Muscle of back (tissue), 13 donors: Measurements from ENCODE around the gene STOX2. TPM values are rescaled to one million over a fixed set of nuclear protein-coding genes. Genes with fewer than 3 reads are reported as not detected.

Source experiments
- DNase-seq, 3 donors: peaks; one replicate each; pipeline versions ENCODE4 v3.0.0 to v3.0.0-alpha.2; 2013
- long read RNA-seq, 9 donors: transcript quantifications; one replicate each; lab custom pipeline, GENCODE V29; 2026
- polyA plus RNA-seq, 10 donors: library from polyadenylated mRNA; unstranded; fragments of 120-200 nt; gene quantifications; one replicate each; pipeline ENCODE4 v1.2.1, GENCODE V29; 2013; ENCODE audit not compliant: insufficient read length in 10 of 10

Gene STOX2
- polyA plus RNA-seq, result 1 to 10 TPM; 5.3 to 8.8 (median 6.3) TPM
- long read RNA-seq, donor 1, result 0 reads
- long read RNA-seq, donor 2, result 0 reads
- long read RNA-seq, donor 3, result 0 reads
- long read RNA-seq, donor 4, result 0 reads
- long read RNA-seq, donor 5, result 0 reads
- long read RNA-seq, donor 6, result 0 reads
- long read RNA-seq, donor 7, result 0 reads
- long read RNA-seq, donor 8, partial matches to known transcripts, result 0 of 1 reads
- long read RNA-seq, donor 8, other reads (novel, unspliced or antisense), result 0 of 1 reads
- long read RNA-seq, donor 9, result 0 reads

DNA sequence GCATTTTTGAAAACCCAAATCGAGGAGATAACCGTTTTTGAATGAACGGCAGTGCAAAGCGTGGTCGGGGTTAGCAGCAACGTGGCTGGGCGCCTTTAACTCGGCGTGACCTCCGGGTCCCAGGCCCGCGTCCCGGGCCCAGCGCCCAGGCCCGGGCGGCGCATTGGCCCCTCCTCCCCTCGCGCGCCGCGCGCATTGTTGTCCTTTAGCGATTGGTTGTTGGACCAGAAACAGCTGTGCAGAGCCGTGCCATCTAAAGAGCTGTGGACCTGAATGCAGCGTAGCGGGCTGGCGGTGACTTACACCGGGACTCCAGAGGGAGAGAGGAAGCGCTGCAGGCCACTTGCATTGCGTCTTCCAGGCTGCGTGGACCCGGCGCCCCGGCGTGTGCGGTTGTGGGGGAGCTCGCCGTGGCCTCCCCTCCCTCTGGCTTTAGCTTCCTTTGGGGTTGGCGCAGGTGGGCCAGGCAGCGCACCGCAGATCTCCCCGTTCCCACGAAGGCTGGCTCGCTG, at the start of gene STOX2:
Gene STOX2 (plus strand): TSS at position 227 of the 512 bp plus-strand sequence. CDS start 1,484 bp downstream, outside the sequence.
- DNase-seq, result peak; percentile 72 to 92 (median 84)

DNA sequence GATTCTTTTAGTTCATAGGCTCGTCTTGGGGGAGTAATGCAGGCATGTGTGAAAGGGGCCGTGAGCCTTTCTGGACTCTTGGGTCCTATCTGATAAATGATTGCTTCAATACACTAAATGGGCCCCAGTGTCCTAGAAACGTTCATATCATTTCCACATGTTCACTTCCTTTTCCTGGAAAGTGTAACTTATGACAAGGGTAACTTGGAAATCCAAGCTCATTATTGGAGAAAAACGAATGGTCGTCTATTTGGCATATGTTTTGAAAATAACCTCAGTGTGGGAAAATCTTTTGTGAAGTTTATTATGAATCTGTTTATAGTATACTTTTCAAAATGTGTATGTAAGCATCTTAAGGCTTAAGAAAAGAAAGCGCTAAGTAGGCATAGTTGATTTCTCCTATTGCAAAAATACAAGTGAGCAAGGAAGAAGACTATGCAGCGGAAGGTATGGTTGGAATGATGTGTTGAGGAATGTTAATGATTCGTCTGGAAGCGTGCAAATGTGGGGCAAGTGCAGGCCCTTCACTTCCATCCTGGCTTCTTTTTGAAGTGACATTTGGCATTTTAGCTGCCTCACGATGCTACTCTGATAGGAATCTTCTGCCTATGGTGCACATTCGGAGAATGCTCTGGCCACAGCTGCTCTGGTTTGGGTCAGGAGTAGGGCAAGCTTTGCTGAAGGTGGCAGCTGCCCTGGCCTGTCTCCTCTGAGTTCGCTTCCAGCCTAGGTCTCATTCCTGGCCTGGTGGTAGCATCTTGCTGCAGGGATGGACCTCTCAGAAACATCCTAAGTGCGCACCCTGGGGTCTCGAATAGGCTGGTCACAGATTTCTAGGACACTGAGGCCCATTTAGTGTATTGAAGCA, 49.5 kb upstream of the STOX2 start:
- peak in 1 of 3 donors; percentile 56 for DNase-seq

- DNase-seq, result no peak
Measured at GRCh38 chr4:183857040-183857439, 48.1 kb upstream of the STOX2 start.

DNA sequence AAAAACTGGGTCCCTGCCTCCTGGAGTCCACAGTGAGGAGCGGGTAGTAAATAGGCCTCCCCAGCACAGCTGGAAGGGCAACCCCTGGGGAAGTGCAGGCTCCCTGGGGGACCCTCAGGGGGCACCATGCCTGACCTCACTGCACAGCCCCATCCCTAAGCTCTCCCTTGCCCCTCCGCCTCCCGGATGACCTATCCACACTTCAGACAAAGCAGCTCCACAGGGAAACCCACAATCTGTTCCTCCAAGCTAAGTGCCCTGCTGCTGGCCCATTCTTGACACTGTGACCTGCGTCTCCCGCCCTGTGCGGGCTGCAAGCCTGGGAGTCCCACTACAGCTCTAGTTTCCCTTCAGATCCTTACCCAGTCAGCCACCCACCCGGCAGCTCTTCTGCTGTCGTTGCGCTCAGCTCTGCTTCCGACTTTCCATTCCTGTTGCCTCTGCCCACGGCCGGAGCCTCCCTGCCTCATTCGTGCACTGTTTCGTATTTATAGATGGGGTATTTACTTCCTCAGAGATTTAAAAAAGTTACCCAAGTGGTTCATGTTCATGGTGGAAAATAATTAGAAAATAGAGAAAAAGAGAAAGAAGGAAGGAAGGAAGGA, 47.0 kb upstream of the STOX2 start:
- no peak for DNase-seq

- DNase-seq, result no peak
Measured at GRCh38 chr4:183860119-183860518, 45.0 kb upstream of the STOX2 start.

GRCh38 chr4:183860731-183861130, 44.4 kb upstream of the STOX2 start:
- DNase-seq, result peak in 1 of 3 donors; percentile 70

GRCh38 chr4:183861426-183861825, 43.7 kb upstream of the STOX2 start:
- DNase-seq, result no peak

- DNase-seq, result no peak
Measured at GRCh38 chr4:183863155-183863825, 41.8 kb upstream of the STOX2 start.

GRCh38 chr4:183867247-183867646, 37.9 kb upstream of the STOX2 start:
- no peak for DNase-seq

DNA sequence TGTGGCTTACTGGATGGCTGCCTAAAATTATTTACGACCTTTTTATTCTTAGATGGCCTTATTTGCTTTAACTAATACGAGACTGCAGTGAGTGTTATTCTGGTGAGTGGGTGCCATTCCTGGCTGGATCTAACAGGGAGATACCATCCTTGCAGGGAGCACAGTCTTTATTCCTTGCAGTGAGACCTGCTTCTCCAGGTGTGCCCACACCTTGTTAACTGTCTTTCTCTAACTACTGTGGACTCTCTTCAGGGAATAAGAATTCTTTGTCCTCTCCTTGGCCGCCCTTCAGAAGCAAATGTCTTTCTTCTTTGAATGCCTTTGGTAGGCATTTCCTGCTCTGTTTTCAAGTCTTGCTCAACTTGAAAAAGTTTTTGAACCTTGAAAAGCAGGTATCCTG, 34.1 kb upstream of the STOX2 start:
- no peak for DNase-seq

DNA sequence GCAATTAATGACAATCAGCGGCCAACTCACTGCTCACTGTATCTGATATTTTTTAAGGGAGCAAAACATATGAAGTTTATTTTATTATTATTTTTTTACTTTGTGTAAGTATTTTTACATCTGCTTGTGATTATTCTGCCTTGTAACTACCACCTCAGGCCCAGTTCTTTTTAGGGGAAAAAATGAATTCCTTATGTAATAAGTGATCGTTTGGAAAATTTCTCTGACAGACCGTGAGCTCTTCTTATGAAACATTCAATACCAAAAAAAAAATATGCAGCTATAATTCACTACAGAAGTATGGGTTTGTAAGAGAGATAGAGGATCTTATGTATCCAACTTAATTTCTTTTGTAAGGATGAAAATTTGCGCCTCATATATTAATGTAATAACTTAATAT, 33.5 kb upstream of the STOX2 start:
- peak in 1 of 3 donors; percentile 40 for DNase-seq

- no peak for DNase-seq
Measured at GRCh38 chr4:183872531-183872930, 32.6 kb upstream of the STOX2 start.

DNA sequence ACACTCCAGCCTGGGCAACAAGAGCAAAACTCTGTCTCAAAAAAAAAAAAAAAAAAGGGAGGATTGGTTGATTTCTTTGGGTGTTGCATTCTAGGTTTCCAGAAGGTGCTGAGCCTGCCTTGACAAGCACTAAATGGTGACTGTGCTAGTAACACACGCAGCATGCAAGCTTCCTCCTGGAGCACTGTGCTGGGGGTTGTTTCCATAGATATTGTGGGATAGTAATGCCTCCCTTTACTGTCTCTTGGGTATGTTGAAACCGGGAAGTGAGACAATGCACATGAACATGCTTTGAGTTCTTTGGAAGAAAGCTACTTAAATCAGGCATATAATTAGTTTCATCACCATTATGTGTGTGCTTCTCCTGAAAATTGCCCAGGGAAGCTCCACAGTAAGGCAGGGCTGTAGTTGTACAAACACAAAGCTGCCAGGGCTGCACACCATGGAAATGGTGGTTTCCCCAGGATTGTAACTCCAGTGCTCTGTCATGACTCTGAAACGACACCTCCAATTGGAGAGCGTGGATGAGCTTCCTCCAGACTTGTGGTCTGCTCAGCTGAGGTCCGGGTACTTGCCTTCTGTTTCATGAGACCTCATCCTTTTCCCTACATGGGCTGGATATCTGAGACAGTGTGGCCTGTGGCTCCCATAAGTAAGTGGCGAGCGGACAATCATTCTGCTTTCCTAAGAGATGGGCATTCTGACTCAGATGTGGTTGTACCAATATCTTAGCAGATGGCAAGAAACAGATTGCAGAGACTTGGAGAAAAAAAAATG, 31.5 kb upstream of the STOX2 start:
- no peak for DNase-seq

DNA sequence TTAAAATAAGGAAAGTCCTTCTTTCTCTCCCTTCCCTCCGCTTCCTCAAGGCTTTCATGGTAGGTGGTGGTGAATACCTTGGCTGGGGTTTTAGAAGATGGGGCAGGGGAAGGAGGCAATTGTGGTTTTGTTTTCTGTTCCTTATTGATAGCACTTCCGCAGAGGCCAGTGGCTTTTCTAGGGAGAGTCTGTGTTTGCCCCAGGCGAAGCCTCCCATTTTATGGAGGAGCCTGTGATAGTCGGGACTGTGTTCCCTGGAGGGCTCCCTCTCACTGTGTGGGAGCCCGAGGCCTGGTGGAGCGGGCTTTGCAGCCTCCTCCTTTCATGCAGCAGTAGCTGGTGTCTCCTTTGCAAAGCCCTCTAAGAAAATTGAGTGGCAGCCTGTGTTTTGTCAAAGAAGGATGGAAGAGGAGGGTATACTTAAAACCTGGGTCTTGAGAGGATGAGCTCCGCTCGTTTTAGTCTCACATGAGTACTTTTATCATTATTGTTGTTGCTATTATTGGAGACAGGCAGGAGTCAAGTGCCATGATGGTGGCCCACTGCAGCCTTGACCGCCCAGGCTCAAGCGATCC, 29.8 kb upstream of the STOX2 start:
- no peak for DNase-seq

- peak; percentile 59 to 70 (median 65) for DNase-seq
Measured at GRCh38 chr4:183876268-183876934, 28.7 kb upstream of the STOX2 start.

DNA sequence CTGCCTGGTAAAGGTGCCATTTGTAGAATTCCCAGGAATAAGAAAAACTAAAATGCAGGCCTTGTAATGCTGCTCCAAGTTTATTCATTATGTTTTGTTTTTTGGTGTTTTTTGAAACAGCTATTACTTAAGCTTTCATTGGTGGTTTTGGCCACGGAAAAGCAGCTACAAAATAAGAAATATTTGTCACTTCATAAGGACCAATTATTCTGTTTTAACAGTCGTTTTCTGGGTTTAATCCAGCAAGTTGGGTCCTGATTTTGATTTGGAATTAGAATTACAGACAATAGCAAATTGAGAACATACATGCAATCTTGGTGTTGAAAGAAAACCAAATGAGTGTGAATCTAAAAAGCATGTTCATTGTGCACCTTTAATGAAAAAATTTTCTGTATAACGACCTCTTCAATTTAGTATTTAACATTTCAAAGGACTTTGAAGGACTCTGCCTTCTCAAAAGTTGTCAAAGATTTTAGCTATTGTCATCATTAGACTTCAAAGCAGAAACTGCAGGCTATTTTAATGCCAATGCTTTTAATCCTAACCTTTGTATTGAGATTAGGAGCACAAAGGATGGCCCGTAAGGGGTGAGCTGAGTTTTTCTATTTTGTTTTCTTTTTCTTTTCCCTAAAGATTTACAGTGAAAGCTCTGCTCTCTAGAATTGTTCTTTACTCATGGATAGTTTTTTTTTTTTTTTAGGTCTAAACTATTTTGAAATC, 26.7 kb upstream of the STOX2 start:
- DNase-seq, result no peak

GRCh38 chr4:183885205-183885720, 19.8 kb upstream of the STOX2 start:
- no peak for DNase-seq

- no peak for DNase-seq
Measured at GRCh38 chr4:183887351-183887750, 17.8 kb upstream of the STOX2 start.

GRCh38 chr4:183888564-183888963, 16.5 kb upstream of the STOX2 start:
- no peak for DNase-seq
